G401 (cell line): ENCODE data around the gene PI4KA. TPM values are rescaled to one million over a fixed set of nuclear protein-coding genes. Genes with fewer than 3 reads are reported as not detected.

Source experiments
- DNase-seq: peaks from one replicate; pipeline ENCODE4 v3.0.0-alpha.2; 2015; ENCODE audit warnings: low spot score
- in situ Hi-C: cut with HindIII; loops from 2 replicates; pipeline ENCODE4 v1.10.0; 2016; ENCODE audit warnings: low sequenced_read_pairs, mixed read lengths
- total RNA-seq: library from RNA; depleted of rRNA; stranded (reverse); fragments of >200 nt; shearing (Covaris generic); gene quantifications from 2 replicates; pipeline ENCODE4 v1.2.3, GENCODE V29; 2014

PI4KA gene
- total RNA-seq, 1 experiment from 2014 or later: 37.2 TPM

- no peak for DNase-seq
- in situ Hi-C loops: no loop called here
Observed at GRCh38 chr22:20802922-20803553, 55.6 kb downstream of the PI4KA start.

GRCh38 chr22:20802452-20802851 is 56.2 kb downstream of the PI4KA start:
- in situ Hi-C loops: no loop called here
- no peak for DNase-seq

GRCh38 chr22:20799449-20799848 is 59.2 kb downstream of the PI4KA start:
- no peak for DNase-seq
- in situ Hi-C loops: no loop called here

- in situ Hi-C loops: no loop called here
- no peak for DNase-seq
Observed at GRCh38 chr22:20798974-20799373, 59.6 kb downstream of the PI4KA start.

GRCh38 chr22:20798218-20798617 is 60.4 kb downstream of the PI4KA start:
- DNase-seq: no peak
- in situ Hi-C loops: no loop called here

- in situ Hi-C loops: no loop called here
Observed at GRCh38 chr22:20796731-20797130, 61.9 kb downstream of the PI4KA start.

GRCh38 chr22:20794650-20795413 is 63.8 kb downstream of the PI4KA start:
- in situ Hi-C loops: no loop called here

More at GRCh38 chr22:20796731-20797130, 61.9 kb downstream of the PI4KA start:
- no peak for DNase-seq

GRCh38 chr22:20793748-20794649 is 64.6 kb downstream of the PI4KA start:
- peak; percentile 15 for DNase-seq
- in situ Hi-C loops: no loop called here

More at GRCh38 chr22:20794650-20795413, 63.8 kb downstream of the PI4KA start:
- DNase-seq: no peak

- in situ Hi-C loops: no loop called here
Observed at GRCh38 chr22:20792966-20793728, 65.5 kb downstream of the PI4KA start.

GRCh38 chr22:20792221-20792965 is 66.2 kb downstream of the PI4KA start:
- no peak for DNase-seq
- in situ Hi-C loops: no loop called here

More at GRCh38 chr22:20792966-20793728, 65.5 kb downstream of the PI4KA start:
- DNase-seq: no peak

GRCh38 chr22:20788627-20789344 is 69.8 kb downstream of the PI4KA start:
- DNase-seq: no peak
- in situ Hi-C loops: no loop called here

GRCh38 chr22:20787746-20788626 is 70.6 kb downstream of the PI4KA start:
- in situ Hi-C loops: no loop called here
- DNase-seq: no peak

GRCh38 chr22:20787223-20787622 is 71.4 kb downstream of the PI4KA start:
- in situ Hi-C loops: no loop called here
- DNase-seq: no peak

GRCh38 chr22:20786536-20786979 is 72.1 kb downstream of the PI4KA start:
- in situ Hi-C loops: no loop called here

GRCh38 chr22:20786048-20786447 is 72.6 kb downstream of the PI4KA start:
- no peak for DNase-seq
- in situ Hi-C loops: no loop called here

More at GRCh38 chr22:20786536-20786979, 72.1 kb downstream of the PI4KA start:
- DNase-seq: no peak

- in situ Hi-C loops: no loop called here
- DNase-seq: no peak
Observed at GRCh38 chr22:20785415-20785814, 73.2 kb downstream of the PI4KA start.
